ENCODE data around the gene CACNA1G.
A peak's percentile ranks its signal among the peaks of the same experiment; 100 is the strongest.

CACNA1G gene

GRCh38 chr17:50560185-50560824, at the start of gene CACNA1G:
TSS of gene CACNA1G (plus strand) at chr17:50560715. CDS start at chr17:50561460, 745 bp downstream.
- no peak within 1 kb of the TSS for H3K27ac ChIP-seq (ENCODE audit: low read depth, low read length)
- no peaks in the 10 kb centered on the region for H3K9me3 ChIP-seq (ENCODE audit: control insufficient read depth in 1 of 2, low read length in 2 of 2)
- H3K4me3 ChIP-seq (ENCODE audit: low read depth in 1 of 2, low read length in 2 of 2) = peak within 1 kb of the TSS; percentile 65 to 68
- peaks cover 16% of the 10 kb centered on the region in 2 donors for H3K4me1 ChIP-seq (ENCODE audit: control insufficient read depth in 1 of 2, insufficient read depth in 2 of 2, low read length in 2 of 2)
- H3K9ac ChIP-seq (ENCODE audit: low read depth in 1 of 2, low read length in 2 of 2) = no peak within 1 kb of the TSS
- H3K27me3 ChIP-seq (ENCODE audit: control insufficient read depth in 1 of 2, insufficient read depth in 2 of 2, low read length in 2 of 2) = peaks cover 50 to 56% of the 10 kb centered on the region in 2 donors
- H3K36me3 ChIP-seq (ENCODE audit: control insufficient read depth in 1 of 2, insufficient read depth in 2 of 2, low read length in 2 of 2) = no peaks in the 10 kb centered on the region

- no peak overlapping the region for H3K4me3 ChIP-seq (ENCODE audit: low read depth in 1 of 2, low read length in 2 of 2)
- H3K27ac ChIP-seq (ENCODE audit: low read depth, low read length) = no peak overlapping the region
These were observed 49.5 kb upstream of the CACNA1G start for GRCh38 chr17:50511058-50511457.

GRCh38 chr17:50513495-50513894, 47.0 kb upstream of the CACNA1G start:
- Histone ChIP-seq H3K27ac (ENCODE audit: low read depth, low read length) (no peak overlapping the region), H3K9me3 (ENCODE audit: control insufficient read depth in 1 of 2, low read length in 2 of 2) (no peaks in the 10 kb centered on the region), H3K36me3 (ENCODE audit: control insufficient read depth in 1 of 2, insufficient read depth in 2 of 2, low read length in 2 of 2) (no peaks in the 10 kb centered on the region), H3K4me3 (ENCODE audit: low read depth in 1 of 2, low read length in 2 of 2) (no peak overlapping the region), H3K27me3 (ENCODE audit: control insufficient read depth in 1 of 2, insufficient read depth in 2 of 2, low read length in 2 of 2) (no peaks in the 10 kb centered on the region), H3K9ac (ENCODE audit: low read depth in 1 of 2, low read length in 2 of 2) (no peak overlapping the region), H3K4me1 (ENCODE audit: control insufficient read depth in 1 of 2, insufficient read depth in 2 of 2, low read length in 2 of 2) (peaks cover 12 to 25% of the 10 kb centered on the region in 2 donors)

More at GRCh38 chr17:50511058-50511457, 49.5 kb upstream of the CACNA1G start:
- peak overlapping the region in 1 of 2 donors; percentile 18 for H3K9ac ChIP-seq (ENCODE audit: low read depth in 1 of 2, low read length in 2 of 2)
- no peaks in the 10 kb centered on the region for H3K27me3 ChIP-seq (ENCODE audit: control insufficient read depth in 1 of 2, insufficient read depth in 2 of 2, low read length in 2 of 2)
- H3K36me3 ChIP-seq (ENCODE audit: control insufficient read depth in 1 of 2, insufficient read depth in 2 of 2, low read length in 2 of 2) = no peaks in the 10 kb centered on the region
- H3K9me3 ChIP-seq (ENCODE audit: control insufficient read depth in 1 of 2, low read length in 2 of 2) = no peaks in the 10 kb centered on the region
- H3K4me1 ChIP-seq (ENCODE audit: control insufficient read depth in 1 of 2, insufficient read depth in 2 of 2, low read length in 2 of 2) = peaks cover 12 to 28% of the 10 kb centered on the region in 2 donors

- no peak overlapping the region for H3K9ac ChIP-seq (ENCODE audit: low read depth in 1 of 2, low read length in 2 of 2)
- H3K9me3 ChIP-seq (ENCODE audit: control insufficient read depth in 1 of 2, low read length in 2 of 2) = no peaks in the 10 kb centered on the region
- H3K4me3 ChIP-seq (ENCODE audit: low read depth in 1 of 2, low read length in 2 of 2) = no peak overlapping the region
- H3K36me3 ChIP-seq (ENCODE audit: control insufficient read depth in 1 of 2, insufficient read depth in 2 of 2, low read length in 2 of 2) = no peaks in the 10 kb centered on the region
- H3K27ac ChIP-seq (ENCODE audit: low read depth, low read length) = no peak overlapping the region
- H3K4me1 ChIP-seq (ENCODE audit: control insufficient read depth in 1 of 2, insufficient read depth in 2 of 2, low read length in 2 of 2) = peaks cover 5 to 17% of the 10 kb centered on the region in 2 donors
- no peaks in the 10 kb centered on the region for H3K27me3 ChIP-seq (ENCODE audit: control insufficient read depth in 1 of 2, insufficient read depth in 2 of 2, low read length in 2 of 2)
These were observed 46.1 kb upstream of the CACNA1G start for GRCh38 chr17:50514388-50514787.

- no peaks in the 10 kb centered on the region for H3K27me3 ChIP-seq (ENCODE audit: control insufficient read depth in 1 of 2, insufficient read depth in 2 of 2, low read length in 2 of 2)
- peaks cover 5 to 17% of the 10 kb centered on the region in 2 donors for H3K4me1 ChIP-seq (ENCODE audit: control insufficient read depth in 1 of 2, insufficient read depth in 2 of 2, low read length in 2 of 2)
- H3K27ac ChIP-seq (ENCODE audit: low read depth, low read length) = no peak overlapping the region
- no peak overlapping the region for H3K9ac ChIP-seq (ENCODE audit: low read depth in 1 of 2, low read length in 2 of 2)
- H3K9me3 ChIP-seq (ENCODE audit: control insufficient read depth in 1 of 2, low read length in 2 of 2) = no peaks in the 10 kb centered on the region
- no peaks in the 10 kb centered on the region for H3K36me3 ChIP-seq (ENCODE audit: control insufficient read depth in 1 of 2, insufficient read depth in 2 of 2, low read length in 2 of 2)
- no peak overlapping the region for H3K4me3 ChIP-seq (ENCODE audit: low read depth in 1 of 2, low read length in 2 of 2)
These were observed 45.4 kb upstream of the CACNA1G start for GRCh38 chr17:50514936-50515702.

GRCh38 chr17:50517011-50517410, 43.5 kb upstream of the CACNA1G start:
- Histone ChIP-seq H3K4me1 (ENCODE audit: control insufficient read depth in 1 of 2, insufficient read depth in 2 of 2, low read length in 2 of 2) (peaks cover 5 to 6% of the 10 kb centered on the region in 2 donors), H3K27ac (ENCODE audit: low read depth, low read length) (no peak overlapping the region), H3K4me3 (ENCODE audit: low read depth in 1 of 2, low read length in 2 of 2) (no peak overlapping the region), H3K27me3 (ENCODE audit: control insufficient read depth in 1 of 2, insufficient read depth in 2 of 2, low read length in 2 of 2) (no peaks in the 10 kb centered on the region), H3K9ac (ENCODE audit: low read depth in 1 of 2, low read length in 2 of 2) (no peak overlapping the region), H3K36me3 (ENCODE audit: control insufficient read depth in 1 of 2, insufficient read depth in 2 of 2, low read length in 2 of 2) (no peaks in the 10 kb centered on the region), H3K9me3 (ENCODE audit: control insufficient read depth in 1 of 2, low read length in 2 of 2) (no peaks in the 10 kb centered on the region)

GRCh38 chr17:50517504-50518383, 42.8 kb upstream of the CACNA1G start:
- Histone ChIP-seq H3K9ac (ENCODE audit: low read depth in 1 of 2, low read length in 2 of 2) (no peak overlapping the region), H3K36me3 (ENCODE audit: control insufficient read depth in 1 of 2, insufficient read depth in 2 of 2, low read length in 2 of 2) (no peaks in the 10 kb centered on the region), H3K4me3 (ENCODE audit: low read depth in 1 of 2, low read length in 2 of 2) (no peak overlapping the region), H3K27ac (ENCODE audit: low read depth, low read length) (no peak overlapping the region), H3K27me3 (ENCODE audit: control insufficient read depth in 1 of 2, insufficient read depth in 2 of 2, low read length in 2 of 2) (no peaks in the 10 kb centered on the region), H3K4me1 (ENCODE audit: control insufficient read depth in 1 of 2, insufficient read depth in 2 of 2, low read length in 2 of 2) (peaks cover 0 to 6% of the 10 kb centered on the region in 2 donors), H3K9me3 (ENCODE audit: control insufficient read depth in 1 of 2, low read length in 2 of 2) (no peaks in the 10 kb centered on the region)

GRCh38 chr17:50518384-50519023, 42.0 kb upstream of the CACNA1G start:
- Histone ChIP-seq H3K4me3 (ENCODE audit: low read depth in 1 of 2, low read length in 2 of 2) (no peak overlapping the region), H3K9me3 (ENCODE audit: control insufficient read depth in 1 of 2, low read length in 2 of 2) (no peaks in the 10 kb centered on the region), H3K9ac (ENCODE audit: low read depth in 1 of 2, low read length in 2 of 2) (no peak overlapping the region), H3K4me1 (ENCODE audit: control insufficient read depth in 1 of 2, insufficient read depth in 2 of 2, low read length in 2 of 2) (peaks cover 0 to 6% of the 10 kb centered on the region in 2 donors), H3K27me3 (ENCODE audit: control insufficient read depth in 1 of 2, insufficient read depth in 2 of 2, low read length in 2 of 2) (no peaks in the 10 kb centered on the region), H3K36me3 (ENCODE audit: control insufficient read depth in 1 of 2, insufficient read depth in 2 of 2, low read length in 2 of 2) (no peaks in the 10 kb centered on the region), H3K27ac (ENCODE audit: low read depth, low read length) (no peak overlapping the region)

- no peak overlapping the region for H3K4me3 ChIP-seq (ENCODE audit: low read depth in 1 of 2, low read length in 2 of 2)
- no peaks in the 10 kb centered on the region for H3K36me3 ChIP-seq (ENCODE audit: control insufficient read depth in 1 of 2, insufficient read depth in 2 of 2, low read length in 2 of 2)
- H3K27me3 ChIP-seq (ENCODE audit: control insufficient read depth in 1 of 2, insufficient read depth in 2 of 2, low read length in 2 of 2) = no peaks in the 10 kb centered on the region
- no peak overlapping the region for H3K27ac ChIP-seq (ENCODE audit: low read depth, low read length)
- H3K9me3 ChIP-seq (ENCODE audit: control insufficient read depth in 1 of 2, low read length in 2 of 2) = no peaks in the 10 kb centered on the region
- H3K9ac ChIP-seq (ENCODE audit: low read depth in 1 of 2, low read length in 2 of 2) = no peak overlapping the region
- peaks cover 0 to 6% of the 10 kb centered on the region in 2 donors for H3K4me1 ChIP-seq (ENCODE audit: control insufficient read depth in 1 of 2, insufficient read depth in 2 of 2, low read length in 2 of 2)
These were observed 41.2 kb upstream of the CACNA1G start for GRCh38 chr17:50519141-50519834.

All from duodenal mucosa (tissue), 2 donors.